ENCODE results near the gene SMYD3.
A peak's percentile ranks its signal among the peaks of the same experiment; 100 is the strongest.

Gene SMYD3

DNA sequence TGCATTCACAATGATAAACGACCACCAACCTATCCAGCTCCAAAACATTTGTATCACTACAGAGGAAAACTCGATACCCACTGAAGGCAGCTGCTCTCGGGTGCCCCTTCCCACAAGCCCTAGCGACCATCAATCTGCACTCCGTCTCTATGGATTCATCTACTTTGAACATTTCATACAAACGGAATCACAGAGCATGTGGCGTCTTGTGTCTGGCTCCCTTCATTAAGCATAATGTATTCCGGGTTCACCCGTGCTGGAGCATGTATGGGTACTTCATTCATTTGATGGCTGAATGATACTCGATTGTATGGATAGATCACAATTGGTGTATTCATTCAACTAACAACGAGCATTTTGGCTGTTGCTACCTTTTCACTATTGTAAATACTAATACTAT, 340.2 kb downstream of the SMYD3 start:
- H3K4me3 ChIP-seq, result no peak overlapping the region

DNA sequence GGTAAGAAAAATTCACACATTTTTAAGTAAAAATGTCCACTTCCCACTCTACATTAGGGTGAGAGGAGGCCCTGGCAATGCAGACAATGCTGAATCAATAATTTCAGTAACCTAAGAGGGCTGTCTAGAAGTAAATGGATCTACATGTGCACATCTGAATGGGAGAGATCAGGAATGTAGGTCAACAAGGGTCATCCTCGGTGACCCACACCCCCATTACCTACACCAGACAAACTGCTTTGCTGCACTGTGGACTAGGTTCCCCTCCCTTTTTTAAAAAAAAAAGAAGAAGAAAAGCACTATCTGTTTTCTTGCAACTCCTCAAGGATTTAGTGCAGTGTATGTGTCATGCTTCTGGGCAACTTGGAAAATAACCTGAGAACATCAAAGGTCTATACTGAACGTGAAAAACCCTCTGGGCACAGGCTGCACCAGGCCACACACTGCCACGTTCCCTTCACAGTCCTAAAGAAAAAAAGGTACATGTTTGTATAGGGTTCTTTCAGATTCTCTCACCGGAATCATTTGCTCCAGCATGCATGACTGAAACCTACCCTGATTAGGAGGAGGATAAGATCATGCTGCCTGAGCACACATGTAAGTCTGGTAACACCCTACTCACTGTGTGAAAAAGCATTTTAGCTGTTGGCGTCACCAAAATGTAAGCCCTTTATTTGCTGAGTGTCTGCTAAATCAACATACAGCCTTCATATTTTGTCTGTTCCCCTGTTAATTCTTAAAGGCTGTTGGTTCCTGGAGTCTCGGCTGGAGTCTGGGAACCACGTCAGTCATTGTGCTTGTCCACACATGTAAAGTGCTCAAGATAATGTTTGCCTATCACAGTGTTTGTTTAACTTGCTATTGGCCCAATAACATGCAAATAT, 341.0 kb downstream of the SMYD3 start:
- H3K27ac ChIP-seq, result peak overlapping the region in 10 of 21 experiments; percentile 1 to 64 (median 38)
- H3K4me3 ChIP-seq, result no peak overlapping the region

More for the DNA sequence above, 340.2 kb downstream of the SMYD3 start:
- peak overlapping the region in 9 of 21 experiments; percentile 3 to 64 (median 36) for H3K27ac ChIP-seq

DNA sequence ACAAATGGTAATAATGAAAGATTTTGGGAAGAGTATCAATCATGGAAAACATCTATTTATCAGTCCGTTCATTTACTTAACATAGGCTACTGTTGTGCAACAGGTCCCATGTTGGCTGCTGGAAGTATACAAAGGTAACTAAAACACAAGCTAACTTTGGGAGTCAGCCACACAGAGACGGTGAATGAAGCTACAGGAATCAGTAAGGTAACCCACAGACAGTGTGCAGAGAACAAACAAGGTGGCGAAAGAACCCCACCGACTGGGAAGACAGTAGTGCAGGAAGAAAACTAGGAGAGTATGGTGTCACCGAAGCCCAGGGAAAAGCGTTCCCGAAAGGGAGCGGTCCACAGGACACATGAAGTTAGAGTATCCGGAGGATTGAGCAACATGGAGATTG, 342.3 kb downstream of the SMYD3 start:
- Histone ChIP-seq H3K27ac (no peak overlapping the region), H3K4me3 (no peak overlapping the region)

DNA sequence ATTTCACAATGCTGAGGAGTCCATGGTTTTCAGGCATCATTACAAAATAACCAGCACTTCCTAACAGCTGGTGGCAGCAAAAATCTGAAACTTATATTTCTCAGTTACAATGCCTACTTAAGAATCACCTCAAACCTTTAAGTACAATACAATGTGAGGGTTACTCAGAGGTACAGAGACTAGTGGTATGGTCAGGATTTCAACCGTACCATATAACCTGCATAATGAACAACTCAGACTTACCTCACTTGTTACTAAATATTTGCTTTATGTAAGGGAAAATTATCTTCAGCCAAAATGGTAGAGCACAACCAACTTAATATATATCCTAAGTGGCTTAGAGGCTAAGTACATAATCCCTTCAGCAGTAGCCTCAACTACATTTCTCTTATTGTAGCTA, 344.5 kb downstream of the SMYD3 start:
- Histone ChIP-seq H3K27ac (no peak overlapping the region), H3K4me3 (no peak overlapping the region)

DNA sequence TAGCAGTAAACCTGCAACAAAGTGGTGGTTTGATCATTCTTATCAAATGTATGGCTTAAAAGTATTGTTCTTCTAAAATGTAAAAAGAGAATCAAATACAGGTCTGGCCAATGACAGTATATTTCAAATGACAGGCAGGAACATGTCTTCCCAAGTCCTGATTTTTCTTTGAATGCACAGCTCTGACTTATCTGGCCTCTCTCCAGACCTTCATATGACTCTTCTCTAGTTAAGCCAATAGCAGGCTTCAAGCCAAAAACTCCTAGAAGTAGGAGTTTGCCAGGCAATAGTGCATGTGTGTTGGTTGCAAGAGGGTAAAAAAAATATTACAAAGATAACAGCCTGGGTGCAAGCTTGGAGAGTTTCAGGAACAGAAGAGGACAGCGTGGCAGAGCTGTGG, 345.5 kb downstream of the SMYD3 start:
- H3K4me3 ChIP-seq, result no peak overlapping the region
- H3K27ac ChIP-seq, result peak overlapping the region in 5 of 21 experiments; percentile 6 to 63 (median 41)

DNA sequence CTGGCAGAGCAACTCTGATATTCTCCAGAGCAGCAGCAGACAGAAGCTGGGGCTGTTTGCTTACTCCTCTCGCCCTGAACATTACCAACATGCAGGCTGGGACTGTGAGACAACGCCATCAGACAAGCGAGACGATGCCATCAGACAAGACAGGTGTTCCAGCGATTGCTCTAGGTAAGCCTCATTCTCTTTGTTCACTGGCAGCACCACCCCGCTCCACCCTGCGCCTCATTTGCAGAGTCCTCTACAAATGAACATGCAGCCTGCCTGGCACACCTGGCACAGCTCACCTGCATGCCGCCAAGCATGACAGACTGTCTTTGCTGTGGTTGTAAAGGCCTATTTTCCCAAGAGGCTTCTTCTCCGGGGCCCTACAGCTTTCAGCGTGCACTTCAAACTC, 346.2 kb downstream of the SMYD3 start:
- peak overlapping the region in 6 of 21 experiments; percentile 6 to 63 (median 39) for H3K27ac ChIP-seq
- no peak overlapping the region for H3K4me3 ChIP-seq

DNA sequence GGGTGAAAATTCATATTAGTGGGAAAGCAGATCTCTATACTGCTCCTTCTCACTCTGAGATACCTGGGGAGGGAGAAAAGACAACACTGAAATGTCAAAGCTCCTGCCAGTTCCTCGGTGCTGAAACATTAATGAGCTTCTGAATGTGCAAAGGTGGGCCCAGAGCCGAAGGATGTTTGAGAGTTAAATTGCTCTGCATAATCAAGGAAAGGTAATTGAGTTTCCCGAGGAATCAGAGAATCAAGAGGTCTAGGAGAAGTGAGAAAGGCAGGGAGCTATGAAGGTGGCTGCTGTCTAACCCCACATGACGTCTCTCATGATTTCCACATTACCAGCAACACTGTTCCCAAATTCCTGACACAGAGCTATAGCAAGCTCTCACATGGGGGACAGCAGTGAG, 346.7 kb downstream of the SMYD3 start:
- Histone ChIP-seq H3K4me3 (no peak overlapping the region), H3K27ac (no peak overlapping the region)

DNA sequence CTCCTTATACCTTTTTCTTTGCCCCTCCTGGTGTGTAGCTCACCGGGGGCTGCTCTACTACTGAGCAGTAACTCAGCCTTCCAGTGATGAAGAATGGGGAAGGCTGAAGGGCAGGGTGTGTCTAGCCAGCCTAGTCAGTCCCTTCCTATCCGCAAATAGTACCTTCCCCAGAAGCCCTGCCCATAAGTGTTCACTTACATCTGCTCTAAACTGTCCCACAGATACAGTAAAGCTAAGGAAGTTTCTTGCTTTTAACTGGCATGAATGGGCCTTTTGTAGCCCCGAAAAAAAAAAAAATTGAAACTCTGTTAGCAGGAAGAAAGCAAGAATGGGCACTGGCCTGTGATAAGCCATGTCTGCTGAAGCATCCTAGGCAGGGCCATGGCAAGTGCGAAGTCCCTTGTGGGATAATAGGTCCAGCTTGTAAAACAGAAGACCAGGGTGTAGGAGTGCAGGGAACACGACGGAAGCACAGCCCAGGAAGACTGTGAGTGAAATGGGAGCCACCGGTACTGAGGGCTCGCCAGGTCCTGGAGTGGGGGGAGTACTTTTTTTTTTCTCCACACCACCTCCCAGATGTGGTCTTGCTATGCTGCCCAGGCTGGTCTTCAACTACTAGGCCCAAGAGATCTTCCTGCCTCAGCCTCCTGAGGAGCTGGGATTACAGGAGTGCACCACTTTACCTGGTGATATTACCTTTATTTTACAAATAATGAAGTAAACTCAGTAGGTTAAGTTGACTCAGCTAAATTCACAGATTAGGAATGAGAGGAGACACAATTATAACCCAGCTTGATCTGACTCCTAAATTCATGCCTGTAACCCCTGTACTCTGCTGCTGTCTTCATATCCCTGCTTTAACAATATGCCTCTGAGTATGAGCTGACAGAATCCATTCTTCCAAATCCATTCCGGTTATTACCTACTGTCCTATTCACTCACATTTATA, 347.5 kb downstream of the SMYD3 start:
- H3K27ac ChIP-seq, result peak overlapping the region in 1 of 21 experiments; percentile 9
- H3K4me3 ChIP-seq, result no peak overlapping the region

DNA sequence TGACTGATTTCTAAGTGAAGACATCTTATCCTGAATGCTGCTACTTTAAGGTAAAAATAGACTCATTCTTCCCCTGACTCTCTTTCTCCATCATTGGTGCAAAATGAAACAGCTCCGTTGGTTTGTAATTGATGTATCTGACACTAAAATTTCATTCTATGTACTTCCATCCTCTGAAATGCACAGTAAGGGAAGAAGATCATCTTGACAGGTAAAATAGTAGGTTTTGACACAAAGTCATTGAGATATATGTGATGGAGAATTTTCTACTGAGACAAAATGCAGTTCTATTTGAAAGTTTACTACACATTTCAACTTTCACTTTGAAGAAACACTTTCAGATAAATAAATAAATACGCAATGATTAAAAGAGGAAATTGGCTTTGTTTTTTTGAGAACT, 348.9 kb downstream of the SMYD3 start:
- no peak overlapping the region for H3K27ac ChIP-seq
- no peak overlapping the region for H3K4me3 ChIP-seq

DNA sequence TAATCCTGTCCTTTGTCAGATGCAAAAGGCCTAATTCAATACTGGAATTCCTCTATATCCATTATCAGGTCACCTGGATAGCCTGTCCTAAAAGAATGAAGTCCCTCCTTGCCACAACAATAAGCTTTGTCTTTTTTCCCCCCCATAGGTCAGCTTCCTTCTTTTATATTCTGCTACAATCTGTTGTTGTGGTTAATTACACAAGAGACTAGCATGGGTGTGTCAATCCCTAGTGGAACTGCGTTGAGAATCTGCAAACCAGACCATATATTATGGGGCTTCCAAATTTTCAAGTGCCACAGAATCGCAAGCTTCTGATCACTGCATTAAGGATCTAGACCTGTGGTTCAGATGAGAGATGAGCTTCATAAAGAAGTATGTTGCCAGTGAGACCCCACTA, 349.6 kb downstream of the SMYD3 start:
- Histone ChIP-seq H3K27ac (peak overlapping the region in 1 of 21 experiments; percentile 64), H3K4me3 (no peak overlapping the region)

DNA sequence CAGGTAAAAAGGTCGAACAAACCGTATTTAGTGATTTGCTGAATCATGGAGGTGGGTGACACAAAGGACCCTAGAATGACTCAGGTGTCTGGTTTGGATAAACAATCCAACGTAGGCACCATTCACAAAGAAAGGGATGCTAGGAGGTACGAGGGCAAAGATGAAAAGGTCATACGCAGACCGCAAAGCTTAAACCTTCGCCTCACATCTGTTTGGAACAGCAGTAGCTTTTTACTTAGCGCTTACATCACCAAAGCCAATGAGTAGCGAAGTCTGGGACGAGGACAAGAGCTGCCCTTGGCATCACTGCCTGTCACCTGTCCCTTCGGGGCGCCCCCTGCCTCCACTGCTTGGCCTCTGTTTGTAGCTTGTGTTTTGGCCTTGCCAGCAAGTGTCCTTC, 350.2 kb downstream of the SMYD3 start:
- H3K27ac ChIP-seq, result peak overlapping the region in 2 of 21 experiments; percentile 20 to 64
- H3K4me3 ChIP-seq, result no peak overlapping the region

DNA sequence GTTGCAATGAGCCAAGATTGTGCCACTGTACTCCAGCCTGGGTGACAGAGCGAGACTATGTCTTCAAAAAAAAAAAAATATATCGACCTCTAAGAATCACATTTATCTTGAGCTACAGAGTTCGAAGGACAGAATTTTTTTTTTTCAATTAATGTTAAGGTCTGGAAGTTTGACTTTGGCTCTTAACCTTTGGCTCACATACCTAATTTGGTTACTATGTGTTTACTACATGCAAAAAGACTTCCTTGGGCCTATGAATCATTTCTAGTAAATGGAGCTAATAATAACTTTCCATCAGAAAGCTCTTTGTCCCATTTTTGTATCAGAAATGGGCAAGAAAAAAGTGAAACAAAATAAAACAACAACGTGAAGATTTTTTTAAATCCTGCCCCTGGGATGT, 351.2 kb downstream of the SMYD3 start:
- Histone ChIP-seq H3K27ac (peak overlapping the region in 1 of 21 experiments; percentile 15), H3K4me3 (no peak overlapping the region)

DNA sequence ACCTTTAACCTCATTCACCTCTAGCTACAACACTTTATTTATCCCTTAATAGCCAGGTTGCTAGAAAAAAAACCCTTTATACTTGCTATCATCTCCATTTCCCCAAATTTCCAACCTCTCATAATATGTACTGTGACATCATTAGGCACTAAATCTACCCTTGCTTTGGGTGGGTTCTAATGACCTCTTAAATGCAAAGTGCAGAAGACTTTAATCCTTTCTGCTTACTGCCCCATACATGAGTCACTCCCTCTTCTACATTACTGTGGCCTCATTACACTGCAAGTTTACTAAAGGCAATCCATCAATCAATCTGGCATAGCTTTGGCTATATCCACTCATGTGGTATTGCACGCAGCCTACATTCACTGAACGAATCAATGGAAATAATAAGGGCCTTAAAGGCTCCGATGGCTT, 353.3 kb downstream of the SMYD3 start:
- H3K27ac ChIP-seq, result no peak overlapping the region
- no peak overlapping the region for H3K4me3 ChIP-seq

DNA sequence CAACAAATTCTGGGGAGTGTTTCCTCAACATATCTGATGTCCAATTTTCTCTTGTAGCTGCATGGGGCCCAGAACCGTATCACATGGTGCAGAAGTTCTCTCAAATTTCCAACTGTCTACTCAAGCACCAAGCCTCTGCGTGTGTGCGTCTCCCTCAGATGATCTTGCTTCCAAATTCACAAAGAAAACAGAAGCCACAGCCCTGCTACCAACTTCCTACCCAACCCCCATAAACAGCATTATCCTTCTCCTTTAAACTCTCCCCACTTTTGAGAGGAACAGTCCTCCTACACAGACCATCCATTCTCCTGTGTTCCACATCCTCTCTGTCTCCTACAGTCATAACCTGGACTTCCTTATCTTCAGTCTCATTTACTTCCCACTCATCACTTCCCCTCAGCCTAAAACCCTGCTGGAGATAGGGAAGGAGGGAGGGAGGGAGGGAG, 354.1 kb downstream of the SMYD3 start:
- H3K4me3 ChIP-seq, result no peak overlapping the region
- H3K27ac ChIP-seq, result no peak overlapping the region

DNA sequence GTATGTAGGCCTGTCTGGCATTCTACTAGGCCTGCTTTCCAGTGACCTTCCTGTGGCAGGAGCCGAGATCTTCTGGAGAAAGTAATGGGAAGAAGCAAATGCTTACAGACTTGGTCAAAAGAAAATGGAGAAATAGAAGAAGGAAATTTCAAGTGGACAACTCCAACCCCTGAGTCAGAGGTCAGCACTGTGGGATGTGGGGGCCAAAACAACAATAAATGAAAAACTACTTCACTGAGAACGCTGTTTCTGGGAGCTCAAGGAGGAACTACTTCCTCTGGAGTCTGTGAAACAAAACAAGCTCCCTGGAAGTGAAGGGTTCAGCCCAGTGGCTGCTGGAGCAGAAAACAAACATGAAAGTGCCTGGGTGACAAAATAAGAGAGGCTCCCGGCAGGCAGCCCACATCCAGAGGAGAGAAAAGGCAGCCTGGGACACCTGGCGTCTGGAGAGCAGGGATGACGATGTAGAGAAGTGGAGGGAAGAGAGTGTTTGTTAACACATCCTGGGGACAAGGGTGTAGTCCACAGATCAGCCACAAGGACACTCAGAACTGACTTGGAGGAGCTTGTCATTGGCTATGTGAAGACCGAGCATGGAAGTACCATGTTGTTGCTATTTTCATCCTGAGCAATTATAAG, 355.2 kb downstream of the SMYD3 start:
- H3K27ac ChIP-seq, result peak overlapping the region in 2 of 21 experiments; percentile 37 to 45
- H3K4me3 ChIP-seq, result no peak overlapping the region

DNA sequence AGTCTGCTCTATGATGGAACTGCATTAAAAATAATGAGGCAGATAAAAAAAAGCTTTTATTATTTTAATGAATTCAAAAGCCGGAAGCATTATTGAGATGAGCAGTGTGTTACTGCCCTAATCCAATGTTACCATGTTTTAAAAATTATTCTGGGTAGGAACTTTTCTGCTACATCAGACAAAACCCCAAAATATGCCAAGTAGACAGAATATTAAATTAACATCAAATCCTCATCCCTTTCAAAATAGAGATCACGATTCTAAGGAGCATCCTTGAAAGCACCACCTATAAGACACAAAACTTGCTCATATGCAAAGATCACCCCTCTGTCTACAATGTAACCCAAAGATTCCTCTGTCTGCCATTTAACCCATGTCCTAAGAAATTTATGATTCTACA, 357.5 kb downstream of the SMYD3 start:
- Histone ChIP-seq H3K4me3 (no peak overlapping the region), H3K27ac (no peak overlapping the region)

DNA sequence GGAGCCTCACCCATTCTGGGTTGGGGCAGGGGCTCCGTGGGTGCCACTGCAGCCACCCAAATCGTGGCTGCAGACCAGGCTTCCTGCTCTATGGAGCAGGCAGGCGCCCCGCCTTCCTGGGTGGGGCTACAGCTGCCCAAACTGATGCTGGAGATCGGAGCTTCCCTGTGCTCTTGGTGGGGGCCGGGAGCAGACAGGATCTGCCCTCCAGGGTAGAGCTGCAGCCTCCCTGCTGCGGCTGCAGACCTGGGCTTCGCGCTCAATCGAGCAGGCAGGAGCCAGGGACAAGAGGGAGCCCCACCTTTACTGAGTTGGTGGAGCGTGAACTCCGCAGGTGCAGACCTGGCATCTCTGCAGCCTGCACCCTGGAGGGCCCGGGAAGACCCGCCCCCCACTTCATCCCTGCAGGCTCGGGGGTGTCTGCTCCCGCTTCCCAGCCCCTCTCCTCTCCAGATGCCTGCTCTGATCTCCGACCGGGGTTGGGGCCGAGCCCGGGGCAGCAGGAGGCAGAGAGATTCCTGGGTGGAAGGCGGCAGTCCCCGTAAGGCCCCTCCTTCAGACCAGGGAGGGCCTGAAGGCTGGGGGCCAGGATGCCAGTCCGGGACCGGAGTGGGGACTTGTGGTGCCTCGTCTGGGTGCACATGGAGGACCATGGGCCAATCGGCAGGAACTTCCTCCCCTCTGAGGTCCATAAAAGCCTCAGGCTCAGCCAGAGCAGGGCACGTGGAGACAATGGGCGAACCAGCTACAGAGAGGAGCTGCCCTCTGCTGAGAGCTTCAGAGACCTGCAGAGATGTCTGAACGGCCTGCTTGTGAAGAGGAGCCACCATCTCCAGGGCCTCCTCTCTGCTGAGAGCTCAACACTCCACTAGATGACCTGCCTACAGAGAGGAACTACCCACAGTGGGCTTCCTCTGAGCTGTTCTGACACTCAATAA, 359.3 kb downstream of the SMYD3 start:
- H3K4me3 ChIP-seq, result no peak overlapping the region
- no peak overlapping the region for H3K27ac ChIP-seq

DNA sequence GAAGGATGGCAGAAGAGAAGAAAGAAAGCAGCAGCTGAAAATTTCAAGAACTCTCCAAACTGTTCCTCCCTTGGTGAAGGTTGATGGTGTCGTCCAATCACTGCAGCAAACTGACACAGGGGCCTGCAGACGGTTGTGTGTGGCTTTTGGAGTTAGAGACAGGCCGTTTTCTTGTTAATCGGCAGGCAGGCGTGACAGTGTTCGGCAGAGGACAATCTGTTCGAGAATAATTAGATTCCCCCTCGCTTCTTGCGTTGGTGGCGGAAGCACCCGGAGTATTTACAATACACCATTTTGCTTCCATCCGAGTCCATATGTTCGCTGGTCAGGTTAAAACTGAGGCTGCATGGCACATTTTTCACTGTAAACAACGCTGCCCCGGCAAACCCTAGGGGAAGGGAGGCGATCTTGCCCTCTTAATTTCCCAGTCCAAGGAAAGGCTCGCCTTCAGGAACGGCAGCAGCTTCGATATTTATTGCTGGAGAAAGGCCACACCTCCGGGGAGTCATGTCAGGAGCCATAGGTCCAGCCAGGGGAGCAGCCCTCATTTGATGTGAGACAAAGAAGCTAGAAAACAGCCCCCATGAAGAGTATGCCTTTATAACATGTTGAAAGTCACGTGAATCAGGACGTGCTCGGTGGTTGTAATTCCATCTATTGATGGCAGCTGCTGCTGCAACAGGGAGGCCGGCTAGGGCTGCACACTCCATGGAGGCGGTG, 360.1 kb downstream of the SMYD3 start:
- Histone ChIP-seq H3K4me3 (no peak overlapping the region), H3K27ac (no peak overlapping the region)

All from skin epidermis (tissue), 12 donors.